Stimulated activated CD8-positive, alpha-beta memory T cell treated with anti-CD3 and anti-CD28 coated beads, Interleukin-2, amount 100 ng/mL, for 1 hour (primary cell): ENCODE results near the gene DIO1.

Experiments used
- DNase-seq, 2 donors: peaks; one replicate each; pipeline ENCODE4 v3.0.0-alpha.2; 2020; ENCODE audit warnings: low read depth in 2 of 2

Gene DIO1

GRCh38 chr1:53942127-53942957, 48.4 kb downstream of the DIO1 start:
- DNase-seq = no peak

- no peak for DNase-seq
These were observed 49.1 kb downstream of the DIO1 start for GRCh38 chr1:53943090-53943489.

- no peak for DNase-seq
These were observed 49.6 kb downstream of the DIO1 start for GRCh38 chr1:53943490-53944043.

GRCh38 chr1:53944469-53945182, 50.6 kb downstream of the DIO1 start:
- no peak for DNase-seq

- no peak for DNase-seq
These were observed 51.1 kb downstream of the DIO1 start for GRCh38 chr1:53945183-53945432.

- peak; percentile 99 to 100 for DNase-seq
These were observed 51.7 kb downstream of the DIO1 start, which contains the start of gene IFT25 for GRCh38 chr1:53945433-53946251. IFT25 (minus strand) TSS chr1:53945699; CDS start chr1:53940082, 5,617 bp downstream.

- DNase-seq = no peak
These were observed 52.5 kb downstream of the DIO1 start, which contains the start of gene LRRC42 for GRCh38 chr1:53946252-53947171. LRRC42 (plus strand) TSS chr1:53946350; CDS start chr1:53952000, 5,650 bp downstream.

- DNase-seq = no peak
These were observed 53.4 kb downstream of the DIO1 start for GRCh38 chr1:53947172-53947907.

- no peak for DNase-seq
These were observed 54.3 kb downstream of the DIO1 start for GRCh38 chr1:53948291-53948690.

- DNase-seq = no peak
These were observed 55.3 kb downstream of the DIO1 start for GRCh38 chr1:53949023-53949990.

GRCh38 chr1:53951697-53952096, 57.7 kb downstream of the DIO1 start:
- no peak for DNase-seq

- no peak for DNase-seq
These were observed 60.1 kb downstream of the DIO1 start for GRCh38 chr1:53954128-53954527.

- no peak for DNase-seq
These were observed 62.6 kb downstream of the DIO1 start for GRCh38 chr1:53956308-53957168.

- DNase-seq = no peak
These were observed 63.3 kb downstream of the DIO1 start for GRCh38 chr1:53957194-53957818.

- DNase-seq = no peak
These were observed 65.8 kb downstream of the DIO1 start for GRCh38 chr1:53959664-53960250.
